ENCODE results near the gene SREBF2. TPM values are rescaled to one million over a fixed set of nuclear protein-coding genes. Genes with fewer than 3 reads are reported as not detected.

Gene SREBF2
- total and polyA plus RNA-seq, 2 of the 13 experiments (the other 11 are each of a cell fraction or from before 2014, with no cell fraction given): 53.8 to 72.6 TPM

DNA sequence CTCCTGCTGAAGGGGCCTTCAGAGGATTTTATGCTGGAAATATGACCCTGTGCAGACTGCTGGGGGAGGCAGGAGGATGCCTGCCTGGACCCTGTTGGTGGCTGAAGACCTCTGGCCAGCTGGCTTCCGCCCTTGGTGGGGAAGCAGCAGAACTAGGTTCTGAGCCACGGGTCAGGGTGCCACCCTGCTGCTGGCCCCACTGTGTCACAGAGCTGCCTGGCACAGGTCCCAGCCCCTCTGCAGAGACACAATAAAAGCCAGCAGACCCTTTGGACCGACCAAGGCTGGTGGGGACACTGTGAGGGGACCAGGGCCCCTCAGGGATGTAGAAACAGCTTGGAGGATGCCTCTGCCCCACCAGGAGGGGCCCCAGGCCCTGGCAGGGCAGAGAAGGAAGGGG lies 6.9 kb upstream of the SREBF2 start:
- no peak for TF ChIP-seq NRL (CRISPR knock-in tag; IDR thresholded peaks at IDR 0.05; ENCODE audit: borderline replicate concordance)
- TF ChIP-seq RBFOX2 (IDR thresholded peaks at IDR 0.05; ENCODE audit: low read depth, low read length): no peak
- TF ChIP-seq, protein P1, sequence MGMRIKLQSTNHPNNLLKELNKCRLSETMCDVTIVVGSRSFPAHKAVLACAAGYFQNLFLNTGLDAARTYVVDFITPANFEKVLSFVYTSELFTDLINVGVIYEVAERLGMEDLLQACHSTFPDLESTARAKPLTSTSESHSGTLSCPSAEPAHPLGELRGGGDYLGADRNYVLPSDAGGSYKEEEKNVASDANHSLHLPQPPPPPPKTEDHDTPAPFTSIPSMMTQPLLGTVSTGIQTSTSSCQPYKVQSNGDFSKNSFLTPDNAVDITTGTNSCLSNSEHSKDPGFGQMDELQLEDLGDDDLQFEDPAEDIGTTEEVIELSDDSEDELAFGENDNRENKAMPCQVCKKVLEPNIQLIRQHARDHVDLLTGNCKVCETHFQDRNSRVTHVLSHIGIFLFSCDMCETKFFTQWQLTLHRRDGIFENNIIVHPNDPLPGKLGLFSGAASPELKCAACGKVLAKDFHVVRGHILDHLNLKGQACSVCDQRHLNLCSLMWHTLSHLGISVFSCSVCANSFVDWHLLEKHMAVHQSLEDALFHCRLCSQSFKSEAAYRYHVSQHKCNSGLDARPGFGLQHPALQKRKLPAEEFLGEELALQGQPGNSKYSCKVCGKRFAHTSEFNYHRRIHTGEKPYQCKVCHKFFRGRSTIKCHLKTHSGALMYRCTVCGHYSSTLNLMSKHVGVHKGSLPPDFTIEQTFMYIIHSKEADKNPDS (CRISPR knock-in tag; IDR thresholded peaks at IDR 0.05): no peak
- TF ChIP-seq BCL6 (CRISPR knock-in tag; IDR thresholded peaks at IDR 0.05): no peak
- TF ChIP-seq PRPF4 (IDR thresholded peaks at IDR 0.05; ENCODE audit: low read depth, low read length, poor library complexity, severe bottlenecking): no peak
- TF ChIP-seq AGO2 (optimal IDR thresholded peaks at IDR 0.05; ENCODE audit: low read depth, low read length): peak; percentile 30
- TF ChIP-seq GATAD2A (CRISPR knock-in tag; IDR thresholded peaks at IDR 0.05): no peak
- TF ChIP-seq FOXP1 (IDR thresholded peaks at IDR 0.05): no peak
- TF ChIP-seq FOXP1 (CRISPR knock-in tag; IDR thresholded peaks at IDR 0.05): no peak
- no peak for ATAC-seq
- intact Hi-C loops (cut with micrococcal nuclease; ENCODE audit: unreplicated experiment): no loop called here
- Histone ChIP-seq H3K9ac (ENCODE audit: insufficient read depth, low read depth, low read length) (no peak overlapping the region), H4K20me1 (ENCODE audit: insufficient read depth, low read length) (no peaks in the 10 kb centered on the region), H3K79me2 (ENCODE audit: insufficient read depth, low read length) (no peaks in the 10 kb centered on the region), H3K27me3 (ENCODE audit: control insufficient read depth in 1 of 2, insufficient read depth in 2 of 2, low read length in 2 of 2) (no peaks in the 10 kb centered on the region), H3K9me3 (ENCODE audit: low read length) (no peaks in the 10 kb centered on the region), H3K4me3 (replicated peaks in 1 of 3; ENCODE audit: insufficient read depth in 1 of 3, low read depth in 2 of 3, low read length in 3 of 3) (no peak overlapping the region), H3K4me1 (ENCODE audit: insufficient read depth, low read length) (peaks cover 10% of the 10 kb centered on the region; the same call in 1 of the 2 replicates), H3K4me2 (ENCODE audit: low read depth, low read length) (no peak overlapping the region), H2AFZ (ENCODE audit: low read length) (no peak overlapping the region), H3K36me3 (replicated peaks in 1 of 2; ENCODE audit: control insufficient read depth in 1 of 2, insufficient read depth in 2 of 2, low read length in 2 of 2) (peaks cover 1 to 20% of the 10 kb centered on the region in 2 experiments; a peak in 1 of 5 replicates), H3K27ac (ENCODE audit: extremely low read length, insufficient read depth, low read length) (peak overlapping the region; percentile 28)
- in situ Hi-C loops (cut with HindIII; ENCODE audit: extremely low pct_ligation_motif_present, low pct_unique_long_range_greater_than_20kb): no loop called here
- no TSS peak for BruUV-seq (replicated peaks)
- ChIA-PET CTCF (ENCODE audit: low intra/inter-chr PET ratio, low total read pairs) (no interaction called here), POLR2A (interaction anchor here (1.5 kb wide), 1 partner anchor 25 kb away, joined by 3 read pairs; the partner anchor contains the start of gene CCDC134)
- DNase-seq (ENCODE audit: low spot score): no peak
- no CpG with 5 or more reads among the region's 3 CpGs for WGBS (ENCODE audit: low lambda C conversion rate)
- FAIRE-seq: no peak

Measured in HepG2 (cell line).